Fibroblast of peridontal ligament (primary cell): ENCODE data around the gene THAP3.
"Not testable (repeated sequence)": the region's sequence is repeated elsewhere in the genome, so short reads cannot be mapped to it uniquely, and the experiment has no call there.

Experiments used
- DNase-seq: peaks from one replicate; pipeline ENCODE4 v3.0.0-alpha.2; 2010; ENCODE audit errors: extremely low read depth

THAP3 gene

GRCh38 chr1:6591222-6591621 lies 33.4 kb upstream of the THAP3 start:
- DNase-seq, result no peak

DNA sequence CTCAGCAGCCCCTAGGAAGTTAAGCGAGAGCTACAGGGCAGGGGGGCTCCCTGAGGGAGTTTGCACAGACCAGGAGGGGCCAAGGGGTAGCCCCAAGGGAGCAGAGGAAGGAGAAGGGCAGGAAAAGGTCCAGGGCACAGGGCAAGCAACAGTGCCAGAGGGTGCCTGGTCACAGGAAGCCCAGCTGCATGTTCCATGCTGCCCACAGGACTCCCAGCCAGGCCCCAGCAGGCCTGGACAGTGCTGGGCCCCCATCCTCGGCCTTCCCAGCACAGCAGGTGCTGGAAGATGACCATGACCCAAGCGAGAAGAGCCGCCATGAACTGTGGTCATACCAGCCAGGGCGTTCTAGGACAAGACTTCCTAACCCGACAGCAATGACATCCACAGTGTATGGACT lies 33.0 kb upstream of the THAP3 start:
- DNase-seq, result no peak

GRCh38 chr1:6592441-6592840 lies 32.2 kb upstream of the THAP3 start:
- no peak for DNase-seq

DNA sequence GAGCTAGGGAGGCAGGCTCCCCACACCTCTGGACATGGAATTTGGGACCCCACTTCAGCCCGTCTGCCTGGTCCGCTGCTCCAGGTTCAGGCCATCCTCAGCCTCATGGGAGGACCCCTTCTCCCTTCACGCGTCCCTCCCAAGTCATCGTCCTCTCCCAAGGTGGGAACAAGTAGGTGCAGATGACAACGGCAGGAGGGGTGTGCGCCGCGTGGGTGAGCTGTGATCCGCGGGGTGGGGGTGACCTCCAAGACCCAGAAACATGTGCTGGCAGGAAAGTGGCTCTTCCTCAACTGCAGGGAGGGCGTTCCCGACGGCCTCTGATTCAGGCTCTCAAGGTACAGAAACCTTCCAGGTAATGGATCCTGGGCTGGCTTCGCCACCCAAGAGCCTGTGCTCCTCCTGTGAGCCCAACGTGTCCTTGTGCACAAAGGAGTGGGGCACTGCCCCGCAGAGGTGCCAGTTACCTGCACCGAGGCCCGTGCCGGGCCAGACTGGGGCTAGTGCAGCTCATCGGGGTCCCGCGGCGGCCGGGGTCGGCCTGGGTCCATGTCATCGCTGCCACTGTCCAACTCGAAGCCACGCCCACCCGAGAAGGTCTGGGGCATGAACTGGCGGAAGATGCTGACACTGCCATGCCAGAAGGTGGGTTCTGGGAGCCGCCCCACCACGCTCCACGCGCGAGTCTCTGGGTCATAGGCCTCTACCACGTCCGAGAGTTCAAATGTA lies 31.6 kb upstream of the THAP3 start:
- DNase-seq, result no peak

DNA sequence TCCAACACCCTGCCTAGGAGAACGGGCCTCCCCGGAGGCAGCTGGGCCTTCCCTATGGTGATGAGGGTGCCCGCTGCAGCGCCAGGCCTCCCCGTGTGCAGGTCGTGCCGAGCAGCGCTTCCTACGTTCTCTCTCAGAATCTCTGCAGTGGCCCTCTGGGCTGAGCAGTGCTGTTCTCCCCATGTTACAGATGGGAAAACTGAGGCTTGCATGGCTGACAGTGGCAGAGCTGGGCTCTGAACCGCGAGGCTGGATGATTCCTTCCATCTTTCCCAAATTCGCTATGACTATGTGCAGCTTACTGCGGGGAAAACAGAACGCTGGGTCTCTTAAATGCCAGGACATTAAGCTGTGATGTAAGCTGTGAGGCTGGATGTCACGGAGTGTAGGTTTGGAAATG lies 30.9 kb upstream of the THAP3 start:
- DNase-seq, result no peak

DNA sequence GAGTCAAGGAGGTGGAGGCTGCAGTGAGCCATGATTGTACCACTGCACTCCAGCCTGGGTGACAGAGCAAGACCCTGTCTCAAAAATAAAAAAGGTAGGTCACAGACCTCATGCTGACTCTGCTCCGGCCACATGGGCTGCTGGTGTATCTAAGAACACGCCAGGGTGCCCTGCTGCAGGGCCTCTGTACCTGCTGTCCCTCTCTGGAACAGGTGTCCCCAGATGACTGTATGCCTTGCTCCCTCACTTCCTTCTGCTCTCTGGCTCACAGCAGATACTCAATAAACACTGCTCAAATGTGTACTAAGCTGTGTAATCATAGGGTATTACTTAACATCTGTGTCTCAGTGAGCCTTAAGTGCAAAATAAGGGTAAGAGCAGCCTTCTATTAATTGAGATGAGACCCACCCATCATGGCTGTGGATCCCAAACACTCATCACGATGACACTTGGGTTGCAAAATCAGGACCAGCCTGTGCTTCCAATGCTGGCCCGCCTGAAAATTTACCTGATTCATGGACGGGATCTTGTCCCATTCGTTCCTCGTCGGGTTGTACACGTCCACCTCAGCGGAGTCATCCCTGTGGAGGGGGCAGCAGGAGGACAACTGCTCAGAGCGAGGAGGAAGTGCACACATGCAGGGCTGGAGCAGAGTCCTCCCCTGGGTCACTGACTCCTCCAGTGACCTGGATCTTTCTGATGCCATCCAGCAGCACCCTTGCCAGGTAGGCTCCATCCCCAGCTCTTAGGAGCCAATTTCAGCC lies 29.5 kb upstream of the THAP3 start:
- no peak for DNase-seq

DNA sequence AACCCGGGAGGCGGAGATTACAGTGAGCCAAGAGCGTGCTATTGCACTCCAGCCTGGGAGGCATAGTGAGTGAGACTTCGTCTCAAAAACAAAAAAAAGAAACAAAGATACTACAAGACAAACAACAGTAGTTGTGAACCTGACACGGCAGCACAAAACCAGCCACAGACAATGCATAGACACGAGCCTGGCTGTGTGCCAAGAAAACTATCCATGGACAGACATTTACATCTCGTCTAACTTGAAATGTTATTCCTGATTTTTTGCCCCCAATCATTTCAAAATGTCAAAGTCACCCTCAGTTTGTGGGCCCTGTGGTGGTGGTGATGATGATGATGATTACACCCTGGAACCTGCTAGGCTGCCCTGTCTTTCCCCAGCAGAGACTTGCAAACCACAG lies 28.3 kb upstream of the THAP3 start:
- no peak for DNase-seq

- DNase-seq, result no peak
Measured at GRCh38 chr1:6596886-6597776, 27.5 kb upstream of the THAP3 start.

DNA sequence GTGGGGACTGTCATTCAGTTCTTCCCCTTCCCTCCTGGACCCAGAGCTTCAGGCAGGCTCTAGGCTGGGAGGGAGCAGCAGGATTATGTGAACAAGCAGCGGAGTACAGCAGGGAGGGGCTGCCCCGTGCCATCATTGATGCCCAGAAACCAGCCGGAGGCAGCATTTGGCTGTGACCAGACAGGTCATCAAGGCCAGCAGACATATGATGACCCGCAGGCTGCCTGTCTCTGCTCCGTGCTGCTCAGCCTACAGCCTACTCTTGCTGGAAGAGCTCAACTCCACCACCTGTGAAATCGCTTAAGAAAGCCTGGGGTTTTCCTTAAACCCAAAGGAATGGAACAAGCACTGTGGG lies 26.9 kb upstream of the THAP3 start:
- no peak for DNase-seq

GRCh38 chr1:6599141-6599975 lies 25.3 kb upstream of the THAP3 start:
- no peak for DNase-seq

GRCh38 chr1:6599991-6600390 lies 24.7 kb upstream of the THAP3 start:
- not testable (repeated sequence) for DNase-seq

DNA sequence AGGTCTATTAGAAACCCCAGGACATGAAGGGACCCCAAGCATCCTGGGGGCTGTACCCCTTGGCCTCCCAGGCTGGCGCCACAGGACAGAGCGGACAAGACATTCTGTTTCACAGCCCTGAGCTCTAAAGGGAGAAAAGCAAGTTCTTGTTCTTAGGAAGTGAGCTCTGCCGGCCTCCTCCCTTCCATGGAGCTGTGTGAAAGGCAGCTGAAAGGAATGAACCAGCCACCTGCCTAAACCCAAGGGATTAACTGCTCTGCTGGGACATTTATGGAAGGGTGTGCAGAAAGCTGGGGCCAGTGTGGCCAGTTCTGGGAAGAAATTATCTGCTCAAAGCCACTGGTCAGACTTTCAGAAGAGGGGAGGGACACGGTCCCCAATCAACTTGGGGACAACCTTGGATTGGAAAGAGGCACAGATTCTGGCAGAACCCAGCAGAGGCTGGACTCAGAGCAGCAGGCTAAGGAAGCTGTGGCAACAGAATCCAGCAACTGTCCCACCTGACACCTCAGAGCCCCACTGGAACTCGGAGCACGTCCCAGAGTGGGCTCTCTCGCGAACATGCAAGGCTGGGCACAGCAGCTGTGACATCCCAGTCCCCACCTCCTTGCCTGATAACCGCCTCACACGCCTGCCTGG lies 24.1 kb upstream of the THAP3 start:
- DNase-seq, result no peak

DNA sequence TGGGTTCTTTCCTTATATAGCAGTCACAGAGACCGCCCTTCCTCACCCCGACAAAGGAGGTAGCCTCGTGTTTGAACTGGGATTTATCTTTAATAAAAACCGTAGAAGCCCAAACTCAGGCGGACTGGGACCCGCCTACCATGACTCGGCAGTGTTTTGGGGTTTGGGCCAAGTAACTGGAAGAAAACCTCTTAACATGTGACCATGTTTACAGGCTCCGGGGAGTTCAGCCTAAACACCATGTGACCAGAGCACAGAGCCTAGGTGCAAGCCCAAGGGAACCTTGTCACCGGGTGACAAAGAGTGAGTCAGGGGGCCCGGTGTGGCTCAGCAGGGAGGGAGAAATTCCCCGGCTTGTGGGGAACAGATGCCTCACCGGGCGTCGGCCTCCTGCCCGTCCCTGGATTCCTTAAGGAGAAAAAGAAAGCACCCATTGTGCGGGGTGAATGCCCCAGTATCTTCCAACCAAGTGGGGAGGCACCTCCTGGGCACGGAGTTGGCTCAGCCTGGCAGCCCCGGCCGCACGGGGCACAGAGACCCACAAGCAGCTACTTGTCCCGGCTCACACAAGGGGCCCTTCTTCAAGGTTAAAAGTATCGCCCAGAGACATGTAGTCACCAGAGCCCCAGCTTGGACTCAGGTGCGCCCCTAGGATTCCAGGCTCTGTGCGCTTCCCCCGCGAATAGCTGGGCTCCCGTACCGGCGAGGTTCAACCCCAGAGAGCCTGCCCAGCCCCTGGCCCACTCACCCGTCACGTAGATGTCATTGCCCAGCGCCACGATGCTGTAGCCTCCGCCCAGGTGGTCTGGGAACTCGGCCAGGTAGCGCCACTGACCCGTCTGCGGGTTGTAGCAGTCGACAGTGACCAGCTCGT lies 23.4 kb upstream of the THAP3 start:
- DNase-seq, result peak; percentile 94

- DNase-seq, result peak; percentile 40
Measured at GRCh38 chr1:6601923-6602668, 22.6 kb upstream of the THAP3 start.

DNA sequence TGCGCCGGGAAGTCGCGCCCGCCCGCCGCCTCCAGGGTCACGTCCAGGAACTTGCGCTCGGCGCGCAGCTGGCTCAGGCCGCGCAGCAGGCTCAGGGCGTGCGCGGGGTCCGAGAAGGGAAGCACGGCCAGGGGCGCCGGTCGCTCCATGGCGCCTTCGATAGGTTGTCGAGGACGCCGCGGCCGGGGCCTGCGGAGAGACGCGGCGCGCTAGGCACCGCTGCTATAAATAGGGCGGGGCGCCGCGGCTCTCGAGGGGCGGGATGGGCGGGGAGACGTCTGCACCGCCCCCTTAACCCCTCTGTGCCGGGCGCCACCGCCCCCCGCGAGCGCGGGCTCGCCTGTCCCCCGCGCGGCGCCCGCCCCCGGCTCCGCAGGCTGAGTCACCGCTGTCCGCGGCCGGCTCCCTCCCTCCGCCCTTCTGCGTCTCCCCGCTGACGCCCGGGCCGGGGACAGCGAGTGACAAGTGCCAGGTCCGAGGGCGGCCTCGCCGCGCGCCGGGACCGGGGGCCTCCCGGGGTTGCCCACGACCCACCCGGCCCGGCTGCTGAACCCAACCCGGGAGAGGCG lies 21.9 kb upstream of the THAP3 start, which contains the start of gene KLHL21:
TSS of gene KLHL21 (minus strand) at position 201 of the 569 bp plus-strand sequence. CDS start at position 149, 52 bp downstream.
- DNase-seq, result peak; percentile 75

DNA sequence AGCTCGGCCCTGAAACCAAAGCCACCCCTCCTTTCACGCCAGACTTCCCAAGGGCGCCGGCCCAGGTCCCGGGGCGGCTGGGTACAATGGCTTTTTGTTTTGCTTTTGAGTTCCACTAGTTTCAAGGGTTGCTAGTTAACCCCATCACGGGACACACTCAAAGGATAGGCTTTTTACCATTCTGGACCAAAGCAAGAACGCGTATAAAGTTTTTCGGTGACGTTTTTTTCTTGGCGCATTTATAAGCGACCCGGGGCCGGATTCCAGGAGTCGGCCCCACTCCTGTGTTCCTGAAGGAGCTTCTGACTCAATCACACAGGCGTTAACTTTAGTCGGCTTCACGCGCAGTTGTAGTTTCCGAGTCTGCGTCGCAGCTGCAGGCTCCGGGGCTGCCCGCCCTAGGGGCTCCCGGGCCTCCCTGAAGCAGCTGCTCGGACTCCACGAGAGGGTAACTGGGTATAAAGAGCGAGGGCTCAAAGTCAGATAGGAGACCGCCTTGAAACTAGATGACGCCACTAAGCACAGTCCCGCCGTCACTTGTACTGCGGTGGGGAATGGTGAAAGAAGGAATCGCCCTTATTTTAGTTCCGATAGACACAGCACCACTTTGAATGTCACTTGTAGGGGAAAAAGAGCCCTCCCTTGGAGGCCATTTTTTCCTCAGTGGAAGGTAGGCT lies 21.3 kb upstream of the THAP3 start:
- peak; percentile 85 for DNase-seq

DNA sequence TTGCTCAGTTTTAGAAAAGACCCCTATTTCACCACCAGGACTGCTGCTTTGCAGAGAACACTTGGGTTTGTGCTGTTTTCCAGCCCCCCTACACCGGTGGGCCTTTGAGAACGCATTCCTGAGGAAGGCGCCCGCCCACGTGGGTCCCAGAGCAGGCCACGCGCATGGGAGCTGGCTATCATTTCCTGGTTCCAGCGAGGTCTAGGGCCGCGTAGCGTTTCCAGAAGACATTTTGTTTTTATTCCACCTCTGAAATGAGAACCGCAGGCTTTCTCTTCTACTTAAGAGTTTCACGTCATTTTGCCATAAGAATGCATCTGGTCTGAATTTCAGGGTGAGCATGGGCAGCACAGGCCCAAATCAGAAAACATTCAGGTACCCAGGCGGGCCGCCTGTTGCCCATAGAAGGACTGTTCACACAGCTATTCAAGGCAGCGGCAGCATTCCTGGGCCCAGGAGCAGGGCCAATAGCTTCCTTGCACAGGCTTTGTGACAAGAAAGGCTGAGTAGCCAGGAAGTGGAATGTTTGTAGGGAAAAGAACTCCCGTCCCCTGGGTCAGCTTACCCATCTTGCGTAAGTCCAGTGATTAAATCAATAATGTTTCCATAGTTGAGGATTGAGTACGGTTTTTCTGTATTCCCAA lies 20.6 kb upstream of the THAP3 start:
- peak; percentile 95 for DNase-seq
